GM18526 (cell line): ENCODE results near the gene ACVR1B.

Source experiments
- POLR2A ChIP-seq: IDR thresholded peaks from 3 replicates; pipeline ENCODE4 v1.6.1; 2011; ENCODE audit not compliant: insufficient read length; ENCODE audit errors: extremely low read depth

ACVR1B gene

GRCh38 chr12:52023182-52023975 lies 71.9 kb downstream of the ACVR1B start:
- TF ChIP-seq POLR2A = no peak

GRCh38 chr12:52023976-52024688 lies 72.6 kb downstream of the ACVR1B start:
- no peak for TF ChIP-seq POLR2A

- TF ChIP-seq POLR2A = no peak
Measured at GRCh38 chr12:52024845-52025230, 73.3 kb downstream of the ACVR1B start.

GRCh38 chr12:52026263-52026662 lies 74.8 kb downstream of the ACVR1B start:
- no peak for TF ChIP-seq POLR2A

GRCh38 chr12:52027085-52027843 lies 75.8 kb downstream of the ACVR1B start:
- no peak for TF ChIP-seq POLR2A

GRCh38 chr12:52029685-52030084 lies 78.2 kb downstream of the ACVR1B start:
- no peak for TF ChIP-seq POLR2A

GRCh38 chr12:52032446-52032803 lies 80.9 kb downstream of the ACVR1B start:
- TF ChIP-seq POLR2A = no peak

GRCh38 chr12:52032804-52033445 lies 81.4 kb downstream of the ACVR1B start:
- peak; percentile 53 for TF ChIP-seq POLR2A

GRCh38 chr12:52033446-52034140 lies 82.1 kb downstream of the ACVR1B start:
- no peak for TF ChIP-seq POLR2A

- TF ChIP-seq POLR2A = no peak
Measured at GRCh38 chr12:52035190-52035589, 83.7 kb downstream of the ACVR1B start.

- no peak for TF ChIP-seq POLR2A
Measured at GRCh38 chr12:52035926-52036325, 84.4 kb downstream of the ACVR1B start.

- TF ChIP-seq POLR2A = peak; percentile 26
Measured at GRCh38 chr12:52036587-52037171, 85.2 kb downstream of the ACVR1B start.

- TF ChIP-seq POLR2A = no peak
Measured at GRCh38 chr12:52037248-52037861, 85.9 kb downstream of the ACVR1B start.

- no peak for TF ChIP-seq POLR2A
Measured at GRCh38 chr12:52038447-52038846, 86.9 kb downstream of the ACVR1B start.
